ENCODE results near the gene TIAL1. TPM values are rescaled to one million over a fixed set of nuclear protein-coding genes. Genes with fewer than 3 reads are reported as not detected.

The TIAL1 gene
- total RNA-seq, 2 donors from 2014 or later = 34.9 to 36.1 TPM

GRCh38 chr10:119541046-119541445, 55.7 kb downstream of the TIAL1 start:
- Histone ChIP-seq H3K27ac (no peak overlapping the region), H3K4me3 (no peak overlapping the region), H3K9me3 (no peaks in the 10 kb centered on the region), H3K27me3 (no peaks in the 10 kb centered on the region), H3K4me1 (peaks cover 21% of the 10 kb centered on the region), H3K36me3 (replicated peaks in 1 of 2; ENCODE audit: insufficient read depth in 1 of 2, low read depth in 2 of 2) (no peaks in the 10 kb centered on the region)
- 45 to 53% methylated on average over 6 of the region's 6 CpGs for WGBS, 2 donors
- TF ChIP-seq POLR2A (IDR thresholded peaks at IDR 0.05) = no peak
- TF ChIP-seq, protein P1, sequence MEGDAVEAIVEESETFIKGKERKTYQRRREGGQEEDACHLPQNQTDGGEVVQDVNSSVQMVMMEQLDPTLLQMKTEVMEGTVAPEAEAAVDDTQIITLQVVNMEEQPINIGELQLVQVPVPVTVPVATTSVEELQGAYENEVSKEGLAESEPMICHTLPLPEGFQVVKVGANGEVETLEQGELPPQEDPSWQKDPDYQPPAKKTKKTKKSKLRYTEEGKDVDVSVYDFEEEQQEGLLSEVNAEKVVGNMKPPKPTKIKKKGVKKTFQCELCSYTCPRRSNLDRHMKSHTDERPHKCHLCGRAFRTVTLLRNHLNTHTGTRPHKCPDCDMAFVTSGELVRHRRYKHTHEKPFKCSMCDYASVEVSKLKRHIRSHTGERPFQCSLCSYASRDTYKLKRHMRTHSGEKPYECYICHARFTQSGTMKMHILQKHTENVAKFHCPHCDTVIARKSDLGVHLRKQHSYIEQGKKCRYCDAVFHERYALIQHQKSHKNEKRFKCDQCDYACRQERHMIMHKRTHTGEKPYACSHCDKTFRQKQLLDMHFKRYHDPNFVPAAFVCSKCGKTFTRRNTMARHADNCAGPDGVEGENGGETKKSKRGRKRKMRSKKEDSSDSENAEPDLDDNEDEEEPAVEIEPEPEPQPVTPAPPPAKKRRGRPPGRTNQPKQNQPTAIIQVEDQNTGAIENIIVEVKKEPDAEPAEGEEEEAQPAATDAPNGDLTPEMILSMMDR (IDR thresholded peaks at IDR 0.05) = no peak
- no peak for ATAC-seq
- no peak for DNase-seq
- intact Hi-C loops (cut with DNase I) = no loop called here

GRCh38 chr10:119540038-119540437, 56.7 kb downstream of the TIAL1 start:
- H3K27ac ChIP-seq = no peak overlapping the region
- no peaks in the 10 kb centered on the region for H3K9me3 ChIP-seq
- H3K4me3 ChIP-seq = no peak overlapping the region
- TF ChIP-seq, protein P1 (IDR thresholded peaks at IDR 0.05) = no peak
- no peak for TF ChIP-seq POLR2A (IDR thresholded peaks at IDR 0.05)
- H3K36me3 ChIP-seq (replicated peaks in 1 of 2; ENCODE audit: insufficient read depth in 1 of 2, low read depth in 2 of 2) = no peaks in the 10 kb centered on the region
- ATAC-seq (no peak), DNase-seq (no peak)
- 84 to 88% methylated on average over 4 of the region's 4 CpGs for WGBS, 2 donors
- H3K27me3 ChIP-seq = no peaks in the 10 kb centered on the region
- intact Hi-C loops (cut with DNase I) = no loop called here
- peaks cover 21% of the 10 kb centered on the region for H3K4me1 ChIP-seq

GRCh38 chr10:119539359-119539825, 57.4 kb downstream of the TIAL1 start:
- peaks cover 21% of the 10 kb centered on the region for H3K4me1 ChIP-seq
- ATAC-seq = no peak
- no peak for TF ChIP-seq POLR2A (IDR thresholded peaks at IDR 0.05)
- TF ChIP-seq, protein P1 (IDR thresholded peaks at IDR 0.05) = no peak
- no peak overlapping the region for H3K4me3 ChIP-seq
- H3K27ac ChIP-seq = no peak overlapping the region
- no peaks in the 10 kb centered on the region for H3K36me3 ChIP-seq (replicated peaks in 1 of 2; ENCODE audit: insufficient read depth in 1 of 2, low read depth in 2 of 2)
- H3K27me3 ChIP-seq = no peaks in the 10 kb centered on the region
- no peaks in the 10 kb centered on the region for H3K9me3 ChIP-seq
- intact Hi-C loops (cut with DNase I) = no loop called here
- no peak for DNase-seq
- 49 to 58% methylated on average over 8 to 9 of the region's 9 CpGs for WGBS, 2 donors

GRCh38 chr10:119538632-119539358, 58.0 kb downstream of the TIAL1 start:
- no peak overlapping the region for H3K4me3 ChIP-seq
- peaks cover 19% of the 10 kb centered on the region for H3K4me1 ChIP-seq
- ATAC-seq = no peak

More at GRCh38 chr10:119538632-119539358, 58.0 kb downstream of the TIAL1 start:
- TF ChIP-seq POLR2A (IDR thresholded peaks at IDR 0.05) = no peak
- TF ChIP-seq, protein P1 (IDR thresholded peaks at IDR 0.05) = no peak
- Histone ChIP-seq H3K27ac (no peak overlapping the region), H3K36me3 (replicated peaks in 1 of 2; ENCODE audit: insufficient read depth in 1 of 2, low read depth in 2 of 2) (no peaks in the 10 kb centered on the region), H3K9me3 (no peaks in the 10 kb centered on the region), H3K27me3 (no peaks in the 10 kb centered on the region)
- no peak for DNase-seq
- intact Hi-C loops (cut with DNase I) = no loop called here
- WGBS, 2 donors = 52 to 58% methylated on average over 8 to 9 of the region's 9 CpGs

Data from body of pancreas (tissue), 4 donors.